ENCODE results near the gene DMAC2.
"Not testable (repeated sequence)": the region's sequence is repeated elsewhere in the genome, so short reads cannot be mapped to it uniquely, and the experiment has no call there.

The DMAC2 gene

GRCh38 chr19:41439441-41440222 is at the start of gene DMAC2:
Gene DMAC2, minus strand, starts transcription at chr19:41439912. Its CDS starts 13 bp downstream, at chr19:41439899.
- DNase-seq: peak; percentile 100

DNA sequence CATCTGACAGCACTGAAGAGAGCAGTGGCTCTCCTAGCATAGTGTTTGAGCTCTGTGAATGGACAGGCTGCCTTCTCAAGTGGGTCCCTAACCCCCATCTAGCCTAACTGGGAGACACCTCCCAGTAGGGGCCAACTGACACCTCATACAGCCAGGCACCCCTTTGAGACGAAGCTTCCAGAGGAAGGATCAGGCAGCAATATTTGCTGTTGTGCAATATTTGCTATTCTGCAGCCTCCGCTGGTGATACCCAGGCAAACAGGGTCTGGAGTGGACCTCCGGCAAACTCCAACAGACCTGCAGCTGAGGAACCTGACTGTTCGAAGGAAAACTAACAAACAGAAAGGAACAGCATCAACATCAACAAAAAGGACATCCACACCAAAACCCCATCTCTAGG is 47.2 kb upstream of the DMAC2 start:
- not testable (repeated sequence) for DNase-seq

DNA sequence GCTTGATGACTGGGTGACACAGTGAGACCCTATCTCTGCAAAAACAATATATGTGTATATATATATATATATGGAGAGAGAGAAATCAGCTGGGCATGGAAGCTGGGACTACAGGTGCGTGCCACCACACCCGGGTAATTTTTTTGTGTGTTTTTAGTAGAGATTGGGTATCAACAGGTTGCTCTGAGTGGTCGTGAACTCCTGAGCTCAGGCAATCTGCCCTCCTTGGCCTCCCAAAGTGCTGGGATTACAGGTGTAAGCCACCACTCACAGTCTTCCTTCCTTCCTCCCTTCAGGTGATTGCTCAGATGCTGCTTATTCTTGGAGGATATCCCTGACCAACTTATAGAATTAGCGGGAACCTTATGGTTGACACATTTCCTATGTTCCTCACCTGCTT is 45.1 kb upstream of the DMAC2 start:
- no peak for DNase-seq

DNA sequence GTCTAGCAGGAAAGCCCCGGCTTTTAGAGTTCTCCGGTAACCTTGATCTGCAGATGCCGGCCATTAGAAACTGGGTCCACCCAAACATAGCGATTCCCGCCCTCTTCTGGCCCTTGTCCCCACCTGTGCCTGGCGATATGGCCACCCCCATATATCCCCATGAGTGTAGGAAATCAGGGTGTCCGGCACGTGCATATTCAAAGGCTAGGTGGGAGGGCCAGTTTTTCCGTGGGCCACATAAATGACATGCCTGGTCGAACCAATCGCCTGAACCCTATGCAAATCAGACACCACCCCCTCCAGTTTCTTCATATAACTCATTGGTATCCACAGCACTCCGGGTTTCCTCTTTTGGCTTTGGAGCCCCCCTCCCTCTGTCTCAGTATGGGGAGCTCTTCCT is 40.6 kb upstream of the DMAC2 start:
- no peak for DNase-seq

GRCh38 chr19:41479757-41480191 is 40.1 kb upstream of the DMAC2 start:
- peak; percentile 60 for DNase-seq

GRCh38 chr19:41478875-41479756 is 39.4 kb upstream of the DMAC2 start:
- DNase-seq: no peak

DNA sequence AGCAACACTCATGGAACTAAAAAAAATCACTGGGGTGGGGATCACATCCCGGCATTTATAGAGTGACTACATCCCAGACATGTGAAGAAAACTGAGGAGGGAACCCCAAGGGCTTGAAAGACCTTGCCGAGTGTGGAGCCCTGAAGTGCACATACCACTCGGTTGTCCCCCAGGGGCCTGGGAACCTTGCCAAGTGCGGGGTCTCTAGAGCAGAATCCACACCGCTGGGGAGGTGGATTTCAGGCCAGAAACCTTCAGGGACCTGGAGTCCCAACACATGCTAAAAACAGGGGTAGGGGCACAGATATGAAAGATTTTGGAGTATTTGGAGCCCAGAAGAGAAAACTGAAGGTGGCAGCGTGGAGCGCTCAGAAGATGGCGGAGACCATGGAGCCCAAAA is 38.5 kb upstream of the DMAC2 start:
- DNase-seq: no peak

DNA sequence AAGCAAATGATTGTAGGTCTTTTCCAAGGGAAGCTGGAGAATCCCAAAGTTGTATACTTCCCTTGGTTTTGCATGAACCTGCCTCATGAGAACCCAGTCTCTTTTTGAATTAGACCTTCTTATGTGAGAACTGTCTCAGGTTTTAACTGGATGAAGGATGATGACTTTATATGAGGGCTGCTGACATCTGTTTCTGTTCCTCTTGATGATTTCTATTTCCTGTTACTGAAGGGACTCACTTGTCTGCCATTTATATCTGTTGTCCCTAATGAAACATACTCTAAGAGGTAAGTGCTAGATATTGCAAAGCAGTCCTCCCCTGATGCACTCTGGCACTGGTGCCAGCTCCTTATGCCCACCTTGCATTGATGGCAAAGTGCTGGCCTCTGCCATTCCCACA is 36.9 kb upstream of the DMAC2 start:
- no peak for DNase-seq

- not testable (repeated sequence) for DNase-seq
Observed at GRCh38 chr19:41463257-41464256, 23.8 kb upstream of the DMAC2 start.

DNA sequence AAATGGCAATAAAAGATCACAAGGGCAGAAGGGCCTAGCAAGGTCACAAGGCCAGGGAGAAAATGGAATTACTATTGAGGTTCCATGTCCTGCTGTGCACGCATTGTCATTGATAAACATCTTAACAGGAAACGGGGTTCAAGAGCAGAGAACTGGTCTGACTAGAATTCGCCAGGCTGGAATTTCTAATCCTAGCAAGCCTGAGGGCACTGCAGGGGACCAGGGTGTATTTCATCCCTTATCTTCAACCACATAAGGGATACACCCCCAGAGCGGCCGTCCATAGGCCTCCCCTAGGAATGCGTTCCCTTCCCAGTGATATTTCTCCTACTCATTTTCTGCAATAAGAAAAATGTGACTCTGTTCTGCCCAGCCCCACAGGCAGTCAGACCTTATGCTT is 22.8 kb upstream of the DMAC2 start:
- DNase-seq: no peak

DNA sequence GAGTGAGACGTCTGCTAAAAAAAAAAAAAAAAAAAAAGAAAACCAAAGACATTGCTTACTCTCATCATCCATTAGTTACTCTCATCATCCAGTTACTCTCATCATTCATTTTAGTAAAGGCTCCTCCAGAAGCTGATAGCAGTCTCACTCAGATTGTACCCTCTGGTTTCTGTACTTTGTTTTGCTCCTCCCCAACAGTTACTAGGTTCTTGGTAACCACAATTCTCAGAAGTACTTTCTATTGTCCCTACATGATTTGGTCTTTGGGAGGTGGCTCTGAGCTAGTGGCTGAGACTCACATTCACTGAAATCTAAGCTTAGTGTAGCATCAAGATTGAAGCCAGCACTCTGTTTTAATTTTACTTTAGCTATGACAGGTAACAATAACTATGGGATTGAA is 17.5 kb upstream of the DMAC2 start:
- DNase-seq: no peak

GRCh38 chr19:41456342-41456918 is 16.7 kb upstream of the DMAC2 start:
- DNase-seq: peak; percentile 10

DNA sequence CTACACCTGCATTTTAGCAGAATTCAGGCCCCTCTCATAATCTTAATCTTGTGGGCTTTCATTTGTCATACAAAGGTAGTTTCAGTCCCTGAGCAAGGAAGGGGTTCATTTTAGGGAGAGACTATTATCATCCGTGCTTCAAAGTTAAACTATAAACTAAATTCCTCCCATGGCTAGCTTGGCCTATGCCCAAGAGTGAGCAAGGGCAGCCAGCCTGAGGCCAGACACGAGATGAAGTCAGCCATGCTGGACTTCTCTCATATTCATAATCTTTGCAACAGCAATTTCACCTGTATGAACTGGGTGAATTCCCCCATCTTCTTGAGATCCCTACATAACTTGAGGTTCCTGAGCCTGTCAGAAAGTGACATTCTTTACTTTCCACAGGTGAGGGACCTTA is 16.2 kb upstream of the DMAC2 start:
- no peak for DNase-seq

DNA sequence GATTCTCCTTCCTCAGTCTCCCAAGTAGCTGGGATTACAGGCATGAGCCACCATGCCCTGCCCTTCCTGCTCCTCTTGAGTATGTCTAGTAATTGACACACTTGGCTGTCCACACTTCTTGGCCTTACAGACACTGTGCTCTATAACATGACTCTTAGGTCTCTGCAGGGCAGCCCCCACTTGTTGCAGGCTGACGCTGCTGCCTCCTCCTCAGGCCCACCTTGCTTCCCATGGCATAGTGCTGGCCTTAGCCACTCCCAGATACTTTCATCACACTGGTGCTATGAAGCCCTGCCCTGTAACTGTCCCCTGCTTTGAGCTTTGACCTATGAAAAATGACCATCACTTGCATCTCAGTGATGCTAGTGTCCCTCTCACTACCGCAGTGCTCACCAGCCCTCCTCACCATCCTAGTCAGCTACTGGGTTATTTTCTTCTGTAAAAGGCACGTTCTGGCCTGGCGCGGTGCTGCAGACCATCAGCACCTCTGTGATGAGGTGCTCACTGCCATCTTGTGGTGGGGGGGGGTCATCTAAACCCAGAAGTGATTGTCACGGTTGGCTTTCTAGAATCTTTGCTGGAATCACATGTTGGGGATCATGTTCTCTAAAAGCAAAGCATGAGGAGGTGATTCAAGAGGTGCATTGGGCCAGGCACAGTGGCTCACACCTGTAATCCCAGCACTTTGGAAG is 13.0 kb upstream of the DMAC2 start:
- DNase-seq: no peak

- no peak for DNase-seq
Observed at GRCh38 chr19:41449865-41450178, 10.1 kb upstream of the DMAC2 start.

DNA sequence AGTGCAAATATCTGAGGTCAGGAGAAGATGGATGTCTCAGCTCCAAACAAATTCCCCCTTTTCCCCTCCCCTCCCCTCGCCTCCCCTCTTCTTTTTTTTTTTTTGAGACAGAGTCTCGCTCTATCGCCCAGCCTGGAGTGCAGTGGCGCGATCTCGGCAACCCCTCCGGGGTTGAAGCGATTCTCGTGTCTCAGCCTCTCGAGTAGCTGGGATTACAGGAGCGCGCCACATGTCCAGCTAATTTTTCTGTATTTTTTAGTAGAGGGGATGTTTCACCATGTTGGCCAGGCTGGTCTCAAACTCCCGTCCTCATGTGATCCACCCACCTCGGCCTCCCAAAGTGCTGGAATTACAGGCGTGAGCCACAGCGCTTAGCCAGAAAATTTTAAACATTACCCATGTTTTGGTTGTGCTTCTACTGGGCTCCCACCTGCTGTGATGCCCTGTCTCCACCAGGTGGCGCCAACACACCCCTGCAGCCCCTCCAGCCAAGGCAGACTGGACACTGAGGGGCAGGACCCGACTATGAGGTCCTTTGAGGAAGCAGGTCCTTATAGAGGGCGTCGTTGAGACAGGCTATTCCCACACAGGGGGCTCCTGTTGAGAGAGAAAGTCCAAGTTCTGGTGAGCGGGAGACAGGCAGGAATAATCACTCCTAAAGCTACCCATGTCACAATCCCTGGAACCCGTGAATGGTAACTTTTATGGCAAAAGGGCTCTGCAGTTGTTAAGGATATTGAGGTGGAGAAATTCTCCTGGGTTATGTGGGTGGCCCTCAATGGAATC is 9.6 kb upstream of the DMAC2 start:
- peak; percentile 80 for DNase-seq

GRCh38 chr19:41447732-41448332 is 8.1 kb upstream of the DMAC2 start:
- no peak for DNase-seq

GRCh38 chr19:41445575-41445974 is 5.9 kb upstream of the DMAC2 start:
- no peak for DNase-seq

DNA sequence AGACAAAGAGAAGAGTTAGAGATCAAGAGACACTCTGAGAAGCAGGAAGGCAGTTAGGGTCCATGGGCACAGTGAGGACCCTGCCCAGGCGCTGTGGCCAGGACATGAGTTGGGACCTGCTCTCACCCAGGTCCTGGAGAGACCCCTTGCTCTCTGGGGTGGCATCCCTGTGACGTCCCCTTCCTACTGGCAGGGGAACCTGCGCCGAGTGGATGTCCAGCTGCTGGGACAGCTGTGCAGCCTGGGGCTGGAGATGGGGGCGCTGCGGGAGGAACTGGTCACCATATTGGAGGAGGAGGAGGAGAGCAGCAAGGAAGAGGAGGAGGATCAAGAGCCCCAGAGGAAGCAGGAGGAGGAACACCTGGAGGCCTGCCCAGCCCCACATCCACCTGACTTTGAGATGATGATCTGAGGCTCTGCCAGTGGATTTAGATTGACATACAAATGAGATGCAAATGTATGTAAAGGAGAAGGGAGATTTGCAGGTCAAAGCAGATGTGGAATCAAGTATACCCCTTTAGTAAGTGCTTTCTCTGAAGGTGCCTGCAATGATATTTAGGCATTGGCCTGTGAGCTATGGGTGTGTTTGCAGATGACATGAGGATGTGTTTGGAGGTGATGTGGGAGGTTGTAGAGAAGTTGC is 4.2 kb upstream of the DMAC2 start:
- DNase-seq: no peak
